Vagina (tissue), 2 donors: ENCODE measurements around the gene DMBX1.

Experiments
- POLR2A ChIP-seq, 2 donors: fragments of 450-650 bp; IDR thresholded peaks; one replicate each; pipeline ENCODE4 v1.6.1; 2017; ENCODE audit warnings: antibody characterized with exemption in 2 of 2, mild to moderate bottlenecking in 2 of 2, moderate library complexity in 2 of 2
- POLR2AphosphoS5 ChIP-seq, 2 donors: sonication (generic); formaldehyde crosslinking; IDR thresholded peaks; one replicate each; pipeline ENCODE4 v1.9.0; 2017; ENCODE audit warnings: antibody characterized with exemption in 2 of 2, mild to moderate bottlenecking in 2 of 2, low read depth in 1 of 2; ENCODE audit not compliant: insufficient read depth in 1 of 2
- TF ChIP-seq, protein P1 (sequence below), 3 experiments: fragments of 450-650 bp in 2 of 3; fragments of 200-600 bp in 1 of 3; sonication (generic) in 1 of 3; IDR thresholded peaks; one replicate each; pipeline ENCODE4 v1.5.1; 2017 to 2019; ENCODE audit warnings: antibody characterized with exemption in 3 of 3, mild to moderate bottlenecking in 2 of 3, moderate library complexity in 2 of 3

DNA sequence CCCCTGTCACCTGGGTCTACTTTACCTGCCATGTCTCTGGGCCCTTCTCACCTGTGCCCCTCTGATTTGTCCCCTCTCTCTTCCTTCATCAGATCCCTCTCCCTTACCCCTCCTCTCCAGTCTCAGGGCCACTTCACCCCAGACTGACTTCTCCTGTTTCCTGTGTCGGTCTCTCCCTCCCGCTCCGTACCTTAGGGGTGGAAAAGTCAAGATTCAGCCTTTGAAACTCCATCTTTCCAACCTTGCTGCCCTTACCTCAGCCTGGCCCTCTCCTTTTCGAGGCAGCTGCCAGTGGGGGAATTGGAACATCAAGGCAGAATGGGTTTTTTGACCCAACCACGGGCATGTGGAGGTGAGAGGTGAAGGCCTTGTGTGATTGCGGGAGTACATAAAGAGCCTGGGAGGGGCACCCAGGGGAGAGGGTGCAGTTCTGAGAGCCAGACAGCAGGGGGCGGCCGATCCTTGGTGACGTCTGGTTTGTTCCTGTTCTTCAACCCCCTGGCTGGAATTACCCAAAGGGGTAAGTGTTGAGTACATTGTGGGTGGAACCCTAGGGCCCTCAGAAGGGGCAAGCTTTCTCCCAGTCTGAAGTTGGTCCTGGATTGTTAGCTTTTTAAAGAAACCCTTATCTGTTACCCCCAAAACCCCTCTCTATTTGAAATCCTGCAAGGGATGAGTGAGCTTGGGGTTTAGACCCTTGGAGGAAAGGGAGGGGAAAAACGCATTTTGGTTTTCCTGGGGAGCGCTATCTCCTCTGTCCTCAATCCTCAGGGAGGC, 12.3 kb upstream of the DMBX1 start:
- TF ChIP-seq, protein P1, sequence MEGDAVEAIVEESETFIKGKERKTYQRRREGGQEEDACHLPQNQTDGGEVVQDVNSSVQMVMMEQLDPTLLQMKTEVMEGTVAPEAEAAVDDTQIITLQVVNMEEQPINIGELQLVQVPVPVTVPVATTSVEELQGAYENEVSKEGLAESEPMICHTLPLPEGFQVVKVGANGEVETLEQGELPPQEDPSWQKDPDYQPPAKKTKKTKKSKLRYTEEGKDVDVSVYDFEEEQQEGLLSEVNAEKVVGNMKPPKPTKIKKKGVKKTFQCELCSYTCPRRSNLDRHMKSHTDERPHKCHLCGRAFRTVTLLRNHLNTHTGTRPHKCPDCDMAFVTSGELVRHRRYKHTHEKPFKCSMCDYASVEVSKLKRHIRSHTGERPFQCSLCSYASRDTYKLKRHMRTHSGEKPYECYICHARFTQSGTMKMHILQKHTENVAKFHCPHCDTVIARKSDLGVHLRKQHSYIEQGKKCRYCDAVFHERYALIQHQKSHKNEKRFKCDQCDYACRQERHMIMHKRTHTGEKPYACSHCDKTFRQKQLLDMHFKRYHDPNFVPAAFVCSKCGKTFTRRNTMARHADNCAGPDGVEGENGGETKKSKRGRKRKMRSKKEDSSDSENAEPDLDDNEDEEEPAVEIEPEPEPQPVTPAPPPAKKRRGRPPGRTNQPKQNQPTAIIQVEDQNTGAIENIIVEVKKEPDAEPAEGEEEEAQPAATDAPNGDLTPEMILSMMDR (IDR thresholded peaks at IDR 0.05): peak in 2 of 3 experiments; percentile 73
- no peak for TF ChIP-seq POLR2A (IDR thresholded peaks at IDR 0.05)
- no peak for TF ChIP-seq POLR2AphosphoS5 (IDR thresholded peaks at IDR 0.05; ENCODE audit: insufficient read depth in 1 of 2, low read depth in 1 of 2)
